Parathyroid adenoma (tissue), 2 donors: ENCODE results near the gene TP53RK.

Source experiments
- H2AFZ ChIP-seq: fragments of 300-600 bp; sonication (generic); one replicate; pipeline ENCODE4 v1.7.0; 2017; ENCODE audit warnings: antibody characterized with exemption, mild to moderate bottlenecking
- H3K27ac ChIP-seq: fragments of 300-600 bp; sonication (generic); one replicate; pipeline ENCODE4 v1.7.0; 2017
- H3K27me3 ChIP-seq: fragments of 300-600 bp; sonication (generic); one replicate; pipeline ENCODE4 v1.7.0; 2017; ENCODE audit warnings: low read length; ENCODE audit not compliant: control insufficient read depth, insufficient read depth
- H3K36me3 ChIP-seq: fragments of 300-600 bp; sonication (generic); one replicate; pipeline ENCODE4 v1.7.0; 2017; ENCODE audit warnings: low read length; ENCODE audit not compliant: control insufficient read depth, insufficient read depth
- H3K4me1 ChIP-seq: fragments of 300-600 bp; sonication (generic); one replicate; pipeline ENCODE4 v1.7.0; 2017; ENCODE audit warnings: control low read depth
- H3K4me2 ChIP-seq: fragments of 300-600 bp; sonication (generic); one replicate; pipeline ENCODE4 v1.7.0; 2017; ENCODE audit warnings: low read length
- H3K4me3 ChIP-seq: fragments of 300-600 bp; sonication (generic); one replicate; pipeline ENCODE4 v1.7.0; 2017; ENCODE audit warnings: low read depth, low read length
- H3K79me2 ChIP-seq: fragments of 300-600 bp; sonication (generic); one replicate; pipeline ENCODE4 v1.7.0; 2017; ENCODE audit warnings: control low read depth
- H3K9ac ChIP-seq: fragments of 300-600 bp; sonication (generic); one replicate; pipeline ENCODE4 v1.7.0; 2017; ENCODE audit warnings: mild to moderate bottlenecking
- H3K9me3 ChIP-seq: fragments of 300-600 bp; sonication (generic); one replicate; pipeline ENCODE4 v1.7.0; 2017; ENCODE audit warnings: low read length; ENCODE audit not compliant: control insufficient read depth
- TF ChIP-seq, protein P1 (sequence below): fragments of 300-600 bp; sonication (generic); IDR thresholded peaks from one replicate; pipeline ENCODE4 v1.7.0; 2017; ENCODE audit warnings: antibody characterized with exemption, mild to moderate bottlenecking
- donor health status: primary hyperparathyroidism.

Gene TP53RK

DNA sequence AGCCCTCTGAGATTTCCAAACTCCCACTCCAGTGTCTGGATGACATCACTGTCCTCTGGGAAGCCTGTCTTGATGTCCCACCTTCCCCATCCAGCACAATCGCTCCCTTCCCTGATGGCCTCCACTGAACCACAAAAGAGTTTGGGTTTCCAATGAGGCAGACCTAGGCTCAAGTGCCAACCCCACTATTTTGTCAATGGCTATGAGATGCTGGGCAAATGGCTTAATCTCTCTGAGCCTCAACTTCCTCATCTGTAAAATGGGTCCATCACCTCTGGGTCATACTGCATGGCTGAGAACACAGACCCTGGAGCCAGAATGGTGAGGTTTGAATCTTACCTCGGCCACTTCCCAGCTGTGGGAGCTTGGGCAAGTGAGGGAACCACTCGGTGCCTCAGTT lies 49.7 kb downstream of the TP53RK start:
- Histone ChIP-seq H3K4me1 (no peaks in the 10 kb centered on the region), H3K27me3 (no peaks in the 10 kb centered on the region), H3K4me2 (no peak overlapping the region), H3K27ac (no peak overlapping the region), H3K36me3 (no peaks in the 10 kb centered on the region), H2AFZ (no peak overlapping the region), H3K9ac (no peak overlapping the region), H3K4me3 (no peak overlapping the region), H3K9me3 (no peaks in the 10 kb centered on the region), H3K79me2 (no peaks in the 10 kb centered on the region)
- TF ChIP-seq, protein P1, sequence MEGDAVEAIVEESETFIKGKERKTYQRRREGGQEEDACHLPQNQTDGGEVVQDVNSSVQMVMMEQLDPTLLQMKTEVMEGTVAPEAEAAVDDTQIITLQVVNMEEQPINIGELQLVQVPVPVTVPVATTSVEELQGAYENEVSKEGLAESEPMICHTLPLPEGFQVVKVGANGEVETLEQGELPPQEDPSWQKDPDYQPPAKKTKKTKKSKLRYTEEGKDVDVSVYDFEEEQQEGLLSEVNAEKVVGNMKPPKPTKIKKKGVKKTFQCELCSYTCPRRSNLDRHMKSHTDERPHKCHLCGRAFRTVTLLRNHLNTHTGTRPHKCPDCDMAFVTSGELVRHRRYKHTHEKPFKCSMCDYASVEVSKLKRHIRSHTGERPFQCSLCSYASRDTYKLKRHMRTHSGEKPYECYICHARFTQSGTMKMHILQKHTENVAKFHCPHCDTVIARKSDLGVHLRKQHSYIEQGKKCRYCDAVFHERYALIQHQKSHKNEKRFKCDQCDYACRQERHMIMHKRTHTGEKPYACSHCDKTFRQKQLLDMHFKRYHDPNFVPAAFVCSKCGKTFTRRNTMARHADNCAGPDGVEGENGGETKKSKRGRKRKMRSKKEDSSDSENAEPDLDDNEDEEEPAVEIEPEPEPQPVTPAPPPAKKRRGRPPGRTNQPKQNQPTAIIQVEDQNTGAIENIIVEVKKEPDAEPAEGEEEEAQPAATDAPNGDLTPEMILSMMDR: no peak

DNA sequence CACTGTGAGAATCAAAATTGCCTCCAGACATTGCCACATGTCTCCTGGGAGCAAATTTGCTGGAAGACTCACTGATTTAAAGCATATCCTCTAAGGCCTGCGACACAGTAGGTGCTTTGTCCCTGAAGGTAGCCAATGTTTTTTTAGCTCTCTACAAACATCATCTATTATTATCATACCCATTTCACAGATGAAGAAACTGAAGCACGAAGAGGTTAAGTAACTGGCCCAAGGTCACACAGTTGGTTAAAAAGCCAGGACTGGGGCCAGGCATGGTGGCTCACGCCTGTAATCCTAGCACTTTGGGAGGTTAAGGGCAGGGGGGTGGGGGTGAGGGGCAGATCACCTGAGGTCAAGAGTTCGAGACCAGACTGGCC lies 50.4 kb downstream of the TP53RK start:
- H3K36me3 ChIP-seq: no peaks in the 10 kb centered on the region
- H3K4me2 ChIP-seq: no peak overlapping the region
- TF ChIP-seq, protein P1: no peak
- H3K27me3 ChIP-seq: no peaks in the 10 kb centered on the region
- H3K9me3 ChIP-seq: no peaks in the 10 kb centered on the region
- no peaks in the 10 kb centered on the region for H3K4me1 ChIP-seq
- H3K27ac ChIP-seq: no peak overlapping the region
- no peak overlapping the region for H3K9ac ChIP-seq
- no peak overlapping the region for H2AFZ ChIP-seq
- no peaks in the 10 kb centered on the region for H3K79me2 ChIP-seq
- no peak overlapping the region for H3K4me3 ChIP-seq

DNA sequence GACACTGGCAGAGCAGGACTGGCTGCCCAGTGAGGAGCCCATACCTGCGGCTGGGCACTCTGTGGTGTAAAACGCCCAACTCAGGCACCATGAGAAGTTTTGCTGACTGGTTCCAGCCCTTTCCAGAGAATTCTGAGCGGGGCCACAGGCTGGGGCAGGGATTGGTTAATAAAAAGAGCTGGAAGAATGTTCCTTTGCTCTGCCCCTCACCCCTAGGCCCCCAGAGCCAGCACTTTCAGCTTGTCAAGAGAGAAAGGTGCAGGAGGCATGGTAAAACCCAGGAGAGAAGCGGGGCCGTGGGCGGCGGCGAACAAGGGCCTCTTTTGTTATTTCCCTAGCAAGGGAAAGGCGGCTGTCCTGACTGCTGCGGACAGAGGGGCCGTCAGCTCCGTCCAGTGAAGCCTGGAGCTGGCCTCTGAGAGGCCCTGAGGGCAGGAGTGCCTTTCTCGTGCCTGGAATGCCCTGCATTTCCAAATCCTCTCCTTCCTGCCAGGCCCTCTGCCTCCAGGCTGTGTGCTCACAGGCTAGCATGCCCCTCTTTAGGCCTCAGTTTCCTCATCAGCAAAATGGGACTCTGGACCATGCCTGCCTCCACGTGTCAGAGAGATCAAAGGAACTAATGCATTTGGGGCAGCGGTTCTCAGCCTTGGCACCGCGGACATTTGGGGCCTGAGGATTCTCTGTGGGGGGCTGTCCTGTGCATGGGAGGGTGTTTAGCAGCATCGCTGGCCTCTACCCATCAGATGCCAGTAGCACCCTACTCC lies 50.9 kb downstream of the TP53RK start:
- H3K9ac ChIP-seq: no peak overlapping the region
- no peak overlapping the region for H3K4me3 ChIP-seq
- no peaks in the 10 kb centered on the region for H3K27me3 ChIP-seq

DNA sequence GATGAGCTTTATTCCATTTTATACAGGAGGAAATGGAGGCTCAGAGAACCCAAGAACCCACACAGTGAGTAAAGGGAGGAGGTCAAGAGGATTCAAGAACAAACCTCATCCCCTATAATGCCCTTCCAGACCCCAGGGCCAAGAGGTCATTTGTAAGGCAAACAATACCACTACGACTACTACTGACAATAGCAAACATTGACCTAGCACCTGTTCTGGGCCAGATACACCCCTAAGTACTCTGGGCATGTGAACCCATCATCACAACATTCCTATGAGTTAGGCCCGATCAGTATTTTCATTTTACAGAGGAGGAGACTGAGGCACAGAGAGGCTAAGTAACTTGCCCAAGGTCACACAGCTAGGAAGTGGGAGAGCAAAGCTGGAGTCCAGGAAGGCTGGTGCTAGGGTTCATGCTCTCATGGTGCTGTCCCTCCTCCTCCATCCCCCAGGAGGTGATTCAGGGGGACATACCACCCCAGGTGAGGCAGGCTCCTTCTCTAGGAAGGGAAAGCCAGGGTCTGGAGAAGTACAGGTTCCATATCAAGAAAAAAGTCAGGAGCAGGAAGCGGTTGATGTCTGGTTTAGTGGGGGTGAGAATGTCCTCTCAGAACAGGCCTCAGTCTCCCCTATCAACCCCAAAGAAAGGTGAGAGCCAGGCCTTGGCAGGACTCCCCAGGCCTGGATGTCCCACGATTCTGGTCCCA lies 51.7 kb downstream of the TP53RK start:
- no peaks in the 10 kb centered on the region for H3K79me2 ChIP-seq
- no peaks in the 10 kb centered on the region for H3K27me3 ChIP-seq
- H3K9me3 ChIP-seq: no peaks in the 10 kb centered on the region
- H3K27ac ChIP-seq: no peak overlapping the region
- no peak overlapping the region for H3K9ac ChIP-seq
- no peaks in the 10 kb centered on the region for H3K36me3 ChIP-seq
- H2AFZ ChIP-seq: no peak overlapping the region
- no peak overlapping the region for H3K4me2 ChIP-seq
- no peaks in the 10 kb centered on the region for H3K4me1 ChIP-seq
- H3K4me3 ChIP-seq: no peak overlapping the region
- TF ChIP-seq, protein P1: no peak

More for the DNA sequence above, 50.9 kb downstream of the TP53RK start:
- no peak overlapping the region for H3K27ac ChIP-seq
- TF ChIP-seq, protein P1: no peak
- no peaks in the 10 kb centered on the region for H3K4me1 ChIP-seq
- no peaks in the 10 kb centered on the region for H3K36me3 ChIP-seq
- H3K4me2 ChIP-seq: no peak overlapping the region
- H3K9me3 ChIP-seq: no peaks in the 10 kb centered on the region
- H3K79me2 ChIP-seq: no peaks in the 10 kb centered on the region
- H2AFZ ChIP-seq: no peak overlapping the region
